NCI-H524 treated with DMSO at 0.1 percent for 48 hours (cell line): ENCODE data around the gene PYDC2.
"Not testable (repeated sequence)": the region's sequence is repeated elsewhere in the genome, so short reads cannot be mapped to it uniquely, and the experiment has no call there.

ENCODE experiments used
- DNase-seq: peaks from one replicate; lab custom pipeline; 2025; lab: John Stamatoyannopoulos, UW

Gene PYDC2

GRCh38 chr3:191470080-191470479 lies 9.1 kb downstream of the PYDC2 start:
- no peak for DNase-seq

DNA sequence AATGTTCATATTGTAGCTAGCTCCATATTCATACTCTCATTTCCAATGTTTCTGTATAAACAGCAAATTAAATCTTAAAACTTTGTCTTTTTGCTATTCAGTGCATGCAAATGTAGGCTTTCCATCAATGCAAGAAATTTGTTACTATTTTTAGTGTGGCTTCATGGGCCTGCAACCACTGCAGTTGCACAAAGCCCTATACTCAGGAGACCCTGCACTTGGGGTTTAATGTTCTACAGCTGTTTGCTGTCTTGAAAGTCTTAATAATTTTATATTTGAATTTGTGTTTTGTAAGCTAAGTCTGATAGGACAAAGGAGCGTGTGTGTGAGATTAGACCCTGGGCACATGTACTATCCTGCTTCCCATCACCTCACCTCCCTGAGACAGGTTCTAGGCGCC lies 9.6 kb downstream of the PYDC2 start:
- no peak for DNase-seq

- DNase-seq = no peak
These were observed 12.8 kb downstream of the PYDC2 start for GRCh38 chr3:191473661-191474198.

DNA sequence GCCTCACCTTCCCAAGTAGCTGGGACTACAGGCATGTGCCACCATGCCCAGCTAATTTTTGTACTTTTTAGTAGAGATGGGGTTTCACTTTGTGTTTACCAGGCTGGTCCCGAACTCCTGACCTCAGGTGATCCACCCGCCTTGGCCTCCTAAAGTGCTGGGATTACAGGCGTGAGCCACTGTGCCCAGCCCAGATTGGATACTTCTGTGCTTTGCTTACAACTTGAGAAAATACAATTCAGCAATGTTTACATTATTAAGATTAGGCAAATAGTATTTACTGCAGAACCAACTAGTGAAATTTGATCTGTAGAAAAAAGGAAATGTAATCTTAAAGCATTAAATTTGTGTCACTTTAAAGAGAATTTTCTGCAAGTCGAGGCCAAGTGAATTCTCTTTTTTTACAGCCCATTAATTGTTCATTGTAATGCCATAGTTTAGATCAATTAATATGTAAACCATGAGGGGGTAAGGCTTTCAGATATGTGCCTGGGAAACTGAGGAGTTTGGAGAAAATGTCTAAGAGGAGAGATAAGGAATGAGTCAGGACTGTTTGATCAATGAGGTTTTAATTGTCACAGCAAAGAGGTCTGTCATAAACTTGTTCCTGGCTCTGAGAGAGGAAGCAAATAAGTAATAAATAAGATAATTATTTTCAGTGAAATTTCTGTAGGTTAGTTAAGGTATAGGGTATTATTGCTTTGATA lies 15.3 kb downstream of the PYDC2 start:
- DNase-seq = no peak

GRCh38 chr3:191483994-191484393 lies 23.0 kb downstream of the PYDC2 start:
- not testable (repeated sequence) for DNase-seq

DNA sequence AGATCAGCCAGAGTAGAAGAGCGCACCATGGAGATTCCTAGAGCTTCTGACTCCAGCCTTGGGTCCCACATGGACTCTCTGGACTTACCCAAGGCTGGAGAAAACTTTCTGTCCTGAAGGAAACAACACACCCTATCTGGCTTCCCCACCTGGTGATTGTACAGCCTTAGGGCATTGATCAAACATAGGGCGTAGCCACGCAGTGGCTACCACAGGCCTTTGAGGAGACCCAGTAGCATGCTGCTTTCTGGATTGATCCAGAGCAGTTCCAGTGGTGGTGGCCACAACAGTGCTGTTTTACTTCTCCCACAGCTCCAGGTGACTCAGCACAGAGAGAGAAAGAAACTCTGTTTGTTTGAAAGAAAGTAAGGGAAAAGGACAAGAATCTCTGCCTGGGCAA lies 23.5 kb downstream of the PYDC2 start:
- DNase-seq = no peak

DNA sequence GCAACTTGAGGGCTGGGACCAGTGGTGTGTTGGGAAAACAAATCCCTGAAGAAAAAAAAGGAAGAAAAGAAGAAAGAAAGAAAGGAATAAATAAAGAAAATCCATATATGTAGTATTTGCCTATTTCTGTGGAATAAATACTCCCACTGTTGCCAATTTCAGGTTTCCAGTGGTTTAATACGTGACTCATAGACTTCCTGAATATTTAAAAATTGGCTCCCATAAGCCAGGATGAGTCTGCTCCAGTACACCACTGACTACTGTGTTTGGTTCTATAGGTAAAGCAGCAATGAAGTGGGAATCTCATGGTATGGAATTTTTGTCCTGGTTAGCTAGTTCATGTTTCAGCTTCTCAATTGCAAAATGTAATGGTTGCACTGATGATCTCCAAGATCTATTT lies 31.6 kb downstream of the PYDC2 start:
- DNase-seq = no peak

- DNase-seq = no peak
These were observed 32.4 kb downstream of the PYDC2 start for GRCh38 chr3:191493336-191493735.

DNA sequence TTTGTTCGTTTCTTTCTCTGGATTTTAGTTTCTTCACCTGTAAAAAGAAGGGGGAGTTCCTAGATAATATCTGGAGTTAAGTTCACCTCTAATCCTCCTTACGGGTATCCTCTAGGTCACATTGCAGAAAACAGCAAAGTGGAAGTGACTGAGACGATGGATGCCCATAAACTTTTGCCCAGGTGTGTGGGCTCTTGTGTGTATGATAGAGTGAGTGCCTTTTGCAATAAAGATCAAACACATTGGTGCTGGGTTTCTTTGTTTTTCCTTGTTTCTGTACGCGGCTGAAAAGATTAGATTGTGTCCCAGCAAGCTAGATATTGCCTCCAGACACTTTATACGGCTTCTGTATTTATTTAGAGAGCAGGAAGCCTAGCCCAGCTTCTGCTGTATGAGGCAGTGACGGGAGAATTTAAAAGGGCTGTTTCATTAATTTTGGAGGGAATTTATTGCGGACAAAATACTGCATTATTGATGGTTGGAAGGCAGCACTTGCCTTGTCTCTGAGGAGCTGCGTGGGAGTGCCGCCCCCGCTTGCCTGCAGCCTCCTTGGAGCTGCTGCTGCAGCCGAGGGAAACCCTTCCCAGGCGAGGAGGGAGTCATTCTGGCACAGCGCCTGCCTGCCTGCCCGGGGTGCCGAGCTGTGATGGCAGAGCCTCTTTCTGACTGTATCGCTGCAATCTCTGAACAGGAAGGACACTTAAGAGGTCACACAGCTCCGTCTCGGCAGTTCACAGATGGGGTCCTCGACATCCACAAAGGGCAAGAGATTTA lies 38.5 kb downstream of the PYDC2 start:
- no peak for DNase-seq

- DNase-seq = no peak
These were observed 39.9 kb downstream of the PYDC2 start for GRCh38 chr3:191500892-191501291.

GRCh38 chr3:191502583-191502982 lies 41.6 kb downstream of the PYDC2 start:
- no peak for DNase-seq

- DNase-seq = no peak
These were observed 48.1 kb downstream of the PYDC2 start for GRCh38 chr3:191509078-191509477.
